HCT116 (cell line): ENCODE measurements around the gene STK38L. TPM values are rescaled to one million over a fixed set of nuclear protein-coding genes. Genes with fewer than 3 reads are reported as not detected.

Experiments used
- ATAC-seq: fragments of 200-7000 bp; cut with Tn5 transposase; 2 replicates; pipeline ENCODE4 v1.9.1; 2020; ENCODE audit warnings: mild to moderate bottlenecking, moderate library complexity
- BruUV-seq: library from RNA; stranded (reverse); fragments of 400-500 nt; replicated peaks from 2 replicates; lab custom pipeline; 2021; lab: Mats Ljungman, UMichigan
- CTCF ChIA-PET: fragments of 300-600 bp; sonication (Branson Sonifier 250); formaldehyde crosslinking; loops from one replicate; lab custom pipeline; 2021; ENCODE audit warnings: antibody characterized with exemption; lab: Charles Lee
- POLR2A ChIA-PET: fragments of 300-600, 350-600 bp; sonication (Branson Sonifier 250); formaldehyde crosslinking; loops from one replicate; lab custom pipeline; 2021; ENCODE audit warnings: antibody characterized with exemption; lab: Charles Lee
- RAD21 ChIA-PET, 2 experiments: fragments of 300-600 bp; sonication (Branson Sonifier 250); formaldehyde crosslinking; loops; one replicate each; lab custom pipeline; 2023; ENCODE audit warnings: low total read pairs in 2 of 2; ENCODE audit not compliant: uncharacterized antibody in 2 of 2, unreplicated experiment in 2 of 2, low non-redundant PET in 1 of 2; lab: Charles Lee
- DNase-seq: peaks from one replicate; pipeline ENCODE4 v3.0.0-alpha.2; 2010; ENCODE audit warnings: low read depth, low spot score
- H2AFZ ChIP-seq: fragments of 200-600 bp; shearing (Covaris generic), sonication (generic); 2 replicates; pipeline ENCODE4 v1.6.1; 2017; ENCODE audit warnings: low read depth, mixed run types, mixed read lengths, antibody characterized with exemption, low read length; ENCODE audit not compliant: poor library complexity, severe bottlenecking
- H3K27ac ChIP-seq: 2 replicates; pipeline ENCODE4 v1.5.1; 2012; ENCODE audit warnings: low read depth, low read length
- H3K27me3 ChIP-seq: fragments of 200-600 bp; sonication (generic); 2 replicates; pipeline ENCODE4 v1.6.1; 2016; ENCODE audit warnings: mixed run types, low read length, mixed read lengths; ENCODE audit not compliant: insufficient read depth
- H3K36me3 ChIP-seq, 2 experiments: fragments of 200-500 bp in 1 of 2; fragments of 200-600 bp in 1 of 2; sonication (Bioruptor generic) in 1 of 2; sonication (generic) in 1 of 2; 2 replicates each; pipeline versions ENCODE4 v1.5.1 to v1.6.1; 2014 to 2016; ENCODE audit warnings: low read length in 2 of 2, inconsistent platforms in 1 of 2, mixed read lengths in 1 of 2, mixed run types in 1 of 2; ENCODE audit not compliant: insufficient read depth in 2 of 2, control insufficient read depth in 1 of 2
- H3K4me1 ChIP-seq, 2 experiments: fragments of 200-600 bp in 1 of 2; sonication (generic) in 1 of 2; 2 replicates each; pipeline versions ENCODE4 v1.5.1 to v1.6.1; 2012 to 2017; ENCODE audit warnings: low read length in 2 of 2, inconsistent platforms in 1 of 2, mild to moderate bottlenecking in 1 of 2, mixed read lengths in 1 of 2, mixed run types in 1 of 2, moderate library complexity in 1 of 2; ENCODE audit not compliant: insufficient read depth in 2 of 2, control insufficient read depth in 1 of 2
- H3K4me2 ChIP-seq: fragments of 200-600 bp; sonication (generic); 2 replicates; pipeline ENCODE4 v1.6.1; 2017; ENCODE audit warnings: mixed run types, low read length, mixed read lengths
- H3K4me3 ChIP-seq, 2 experiments: fragments of 200-600 bp in 1 of 2; sonication (generic) in 1 of 2; replicated peaks in 1 of 2; 2 replicates each; pipeline ENCODE4 v1.5.1; 2011 to 2016; ENCODE audit warnings: low read length in 2 of 2, control low read depth in 1 of 2, low read depth in 1 of 2, mild to moderate bottlenecking in 1 of 2, mixed read lengths in 1 of 2, mixed run types in 1 of 2
- H3K79me2 ChIP-seq: fragments of 200-600 bp; sonication (generic); 2 replicates; pipeline ENCODE4 v1.6.1; 2017; ENCODE audit warnings: mild to moderate bottlenecking, mixed run types, low read length, moderate library complexity, mixed read lengths; ENCODE audit not compliant: insufficient read depth
- H3K9ac ChIP-seq: fragments of 200-600 bp; sonication (generic); 2 replicates; pipeline ENCODE4 v1.6.1; 2016; ENCODE audit warnings: low read length, mixed read lengths
- H3K9me2 ChIP-seq: fragments of 200-600 bp; sonication (generic), shearing (Covaris generic); 2 replicates; pipeline ENCODE4 v1.6.1; 2017; ENCODE audit warnings: mixed run types, mild to moderate bottlenecking, moderate library complexity; ENCODE audit not compliant: insufficient read depth
- H3K9me3 ChIP-seq, 2 experiments: fragments of 200-500 bp in 1 of 2; fragments of 200-600 bp in 1 of 2; sonication (Bioruptor generic) in 1 of 2; sonication (generic) in 1 of 2; 2 replicates each; pipeline ENCODE4 v1.6.1; 2014 to 2017; ENCODE audit warnings: low read length in 2 of 2, mixed read lengths in 2 of 2, inconsistent platforms in 1 of 2, low read depth in 1 of 2, mild to moderate bottlenecking in 1 of 2, mixed run types in 1 of 2, moderate library complexity in 1 of 2; ENCODE audit not compliant: control insufficient read depth in 1 of 2, insufficient read depth in 1 of 2
- H4K20me1 ChIP-seq: fragments of 200-600 bp; sonication (generic), shearing (Covaris generic); 2 replicates; pipeline ENCODE4 v1.6.1; 2017; ENCODE audit warnings: mixed run types, mild to moderate bottlenecking, moderate library complexity; ENCODE audit not compliant: insufficient read depth
- CBX3 ChIP-seq: IDR thresholded peaks from 2 replicates; pipeline ENCODE4 v1.6.1; 2012; ENCODE audit warnings: low read depth
- CEBPB ChIP-seq: IDR thresholded peaks from 2 replicates; pipeline ENCODE4 v1.6.1; 2012; ENCODE audit warnings: low read depth
- ELF1 ChIP-seq: IDR thresholded peaks from 2 replicates; pipeline ENCODE4 v1.6.1; 2012; ENCODE audit warnings: low read depth, borderline replicate concordance
- EZH2 ChIP-seq: fragments of 200-600 bp; sonication (generic); IDR thresholded peaks from 2 replicates; pipeline ENCODE4 v1.6.1; 2017; ENCODE audit warnings: antibody characterized with exemption, mixed run types
- POLR2A ChIP-seq: IDR thresholded peaks from 2 replicates; pipeline ENCODE4 v1.7.0; 2011; ENCODE audit warnings: borderline replicate concordance; ENCODE audit not compliant: insufficient read depth, insufficient read length; ENCODE audit errors: extremely low read depth
- POLR2AphosphoS5 ChIP-seq: IDR thresholded peaks from 2 replicates; pipeline ENCODE4 v1.6.1; 2011; ENCODE audit warnings: mild to moderate bottlenecking, low read depth, low read length, moderate library complexity
- RAD21 ChIP-seq: IDR thresholded peaks from 2 replicates; pipeline ENCODE4 v1.6.1; 2012; ENCODE audit warnings: low read depth, mild to moderate bottlenecking
- SIN3A ChIP-seq: IDR thresholded peaks from 2 replicates; pipeline ENCODE4 v1.6.1; 2012; ENCODE audit warnings: low read depth
- TCF7L2 ChIP-seq: IDR thresholded peaks from 2 replicates; pipeline ENCODE4 v1.7.0; 2011; ENCODE audit warnings: borderline replicate concordance, inconsistent platforms; ENCODE audit not compliant: insufficient read depth, insufficient read length; ENCODE audit errors: extremely low read depth
- ZFX ChIP-seq: fragments of 450-650 bp; IDR thresholded peaks from 2 replicates; pipeline ENCODE4 v1.6.1; 2017
- ZNF274 ChIP-seq: fragments of 200-500 bp; sonication (Bioruptor generic); IDR thresholded peaks from 2 replicates; pipeline ENCODE4 v1.6.1; 2014; ENCODE audit warnings: mild to moderate bottlenecking, low read depth, low read length, inconsistent platforms
- intact Hi-C: fragments of 100-400 bp; cut with micrococcal nuclease; formaldehyde crosslinking; loops from 2 replicates; pipeline ENCODE4 v1.10.0; 2022
- total RNA-seq: library from RNA; stranded (reverse); gene quantifications from one replicate; pipeline ENCODE4 v1.2.1, GENCODE V29; 2021; ENCODE audit not compliant: unreplicated experiment
- TF ChIP-seq, protein P1 (sequence below): IDR thresholded peaks from 2 replicates; pipeline ENCODE4 v1.6.1; 2011; ENCODE audit warnings: mild to moderate bottlenecking, low read length, moderate library complexity; ENCODE audit not compliant: insufficient replicate concordance; ENCODE audit errors: extremely low read depth
- TF ChIP-seq, protein P2 (sequence below), 3 experiments: fragments of 200-600 bp in 1 of 3; sonication (generic) in 1 of 3; IDR thresholded peaks in 2 of 3; conservative IDR thresholded peaks in 1 of 3; 2 replicates each; pipeline ENCODE4 v1.5.1; 2012 to 2017; ENCODE audit warnings: low read depth in 2 of 3, low read length in 2 of 3, antibody characterized with exemption in 1 of 3, borderline replicate concordance in 1 of 3, control low read depth in 1 of 3, mild to moderate bottlenecking in 1 of 3, mixed read lengths in 1 of 3, mixed run types in 1 of 3, moderate library complexity in 1 of 3; ENCODE audit not compliant: insufficient read depth in 1 of 3

Gene STK38L
- total RNA-seq, 1 experiment from 2014 or later: 23.9 TPM

GRCh38 chr12:27289414-27289813 lies 45.3 kb downstream of the STK38L start (continued):
- TF ChIP-seq, protein P1, sequence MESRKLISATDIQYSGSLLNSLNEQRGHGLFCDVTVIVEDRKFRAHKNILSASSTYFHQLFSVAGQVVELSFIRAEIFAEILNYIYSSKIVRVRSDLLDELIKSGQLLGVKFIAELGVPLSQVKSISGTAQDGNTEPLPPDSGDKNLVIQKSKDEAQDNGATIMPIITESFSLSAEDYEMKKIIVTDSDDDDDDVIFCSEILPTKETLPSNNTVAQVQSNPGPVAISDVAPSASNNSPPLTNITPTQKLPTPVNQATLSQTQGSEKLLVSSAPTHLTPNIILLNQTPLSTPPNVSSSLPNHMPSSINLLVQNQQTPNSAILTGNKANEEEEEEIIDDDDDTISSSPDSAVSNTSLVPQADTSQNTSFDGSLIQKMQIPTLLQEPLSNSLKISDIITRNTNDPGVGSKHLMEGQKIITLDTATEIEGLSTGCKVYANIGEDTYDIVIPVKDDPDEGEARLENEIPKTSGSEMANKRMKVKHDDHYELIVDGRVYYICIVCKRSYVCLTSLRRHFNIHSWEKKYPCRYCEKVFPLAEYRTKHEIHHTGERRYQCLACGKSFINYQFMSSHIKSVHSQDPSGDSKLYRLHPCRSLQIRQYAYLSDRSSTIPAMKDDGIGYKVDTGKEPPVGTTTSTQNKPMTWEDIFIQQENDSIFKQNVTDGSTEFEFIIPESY: no peak
- TF ChIP-seq, protein P2, sequence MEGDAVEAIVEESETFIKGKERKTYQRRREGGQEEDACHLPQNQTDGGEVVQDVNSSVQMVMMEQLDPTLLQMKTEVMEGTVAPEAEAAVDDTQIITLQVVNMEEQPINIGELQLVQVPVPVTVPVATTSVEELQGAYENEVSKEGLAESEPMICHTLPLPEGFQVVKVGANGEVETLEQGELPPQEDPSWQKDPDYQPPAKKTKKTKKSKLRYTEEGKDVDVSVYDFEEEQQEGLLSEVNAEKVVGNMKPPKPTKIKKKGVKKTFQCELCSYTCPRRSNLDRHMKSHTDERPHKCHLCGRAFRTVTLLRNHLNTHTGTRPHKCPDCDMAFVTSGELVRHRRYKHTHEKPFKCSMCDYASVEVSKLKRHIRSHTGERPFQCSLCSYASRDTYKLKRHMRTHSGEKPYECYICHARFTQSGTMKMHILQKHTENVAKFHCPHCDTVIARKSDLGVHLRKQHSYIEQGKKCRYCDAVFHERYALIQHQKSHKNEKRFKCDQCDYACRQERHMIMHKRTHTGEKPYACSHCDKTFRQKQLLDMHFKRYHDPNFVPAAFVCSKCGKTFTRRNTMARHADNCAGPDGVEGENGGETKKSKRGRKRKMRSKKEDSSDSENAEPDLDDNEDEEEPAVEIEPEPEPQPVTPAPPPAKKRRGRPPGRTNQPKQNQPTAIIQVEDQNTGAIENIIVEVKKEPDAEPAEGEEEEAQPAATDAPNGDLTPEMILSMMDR (IDR thresholded peaks at IDR 0.05 in 2 of 3, conservative IDR thresholded peaks at IDR 0.05 in 1 of 3; ENCODE audit: borderline replicate concordance in 1 of 3, insufficient read depth in 1 of 3, low read depth in 2 of 3, low read length in 2 of 3): no peak

DNA sequence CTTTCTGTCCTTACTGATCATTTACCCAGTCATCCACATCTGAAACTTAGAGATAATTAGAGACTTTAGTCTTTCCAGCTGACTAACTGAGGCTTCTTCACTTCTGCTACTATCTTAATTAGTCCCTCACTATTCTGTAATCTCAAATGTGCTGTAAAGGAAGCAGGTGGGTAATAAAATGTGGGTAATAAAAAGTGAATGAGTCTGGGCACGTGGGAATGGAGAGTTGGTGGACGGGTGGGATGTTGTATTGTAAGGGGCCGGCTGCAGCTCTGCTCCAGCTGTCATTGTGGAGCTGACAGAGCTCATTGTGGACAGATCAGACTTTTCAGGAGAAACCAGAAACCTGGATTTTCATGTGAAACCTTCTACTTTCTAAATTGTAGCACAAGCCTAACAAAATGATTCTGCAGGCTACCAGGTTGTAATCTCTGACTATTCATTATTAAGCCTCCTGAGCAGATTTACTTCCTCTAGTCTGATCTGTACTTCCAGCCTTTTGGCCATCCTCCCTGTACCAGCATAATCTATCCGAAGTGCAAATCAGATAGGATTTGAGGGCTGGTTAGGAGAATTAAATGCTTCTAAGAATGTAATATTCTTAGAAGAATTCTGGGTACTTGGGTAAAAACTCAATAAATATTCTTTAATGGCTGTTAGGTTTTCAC lies 46.5 kb downstream of the STK38L start:
- intact Hi-C loops: no loop called here
- ATAC-seq: no peak
- Histone ChIP-seq H3K4me3 (no peak overlapping the region), H2AFZ (no peak overlapping the region), H3K27me3 (no peaks in the 10 kb centered on the region), H3K79me2 (no peaks in the 10 kb centered on the region), H4K20me1 (no peaks in the 10 kb centered on the region), H3K4me1 (no peaks in the 10 kb centered on the region), H3K9me3 (no peaks in the 10 kb centered on the region), H3K36me3 (no peaks in the 10 kb centered on the region), H3K4me2 (no peak overlapping the region), H3K27ac (no peak overlapping the region), H3K9me2 (no peaks in the 10 kb centered on the region), H3K9ac (no peak overlapping the region)
- TF ChIP-seq ZFX (no peak), ELF1 (no peak), EZH2 (no peak), TCF7L2 (no peak), POLR2A (no peak), CBX3 (no peak), CEBPB (no peak), ZNF274 (no peak), SIN3A (no peak), POLR2AphosphoS5 (no peak), RAD21 (no peak)
- TF ChIP-seq, protein P1: no peak
- ChIA-PET CTCF (no interaction called here), POLR2A (interaction anchor here (0.5 kb wide), 1 partner anchor 139 kb away, joined by 3 read pairs; no protein-coding TSS in a partner anchor), RAD21 (no interaction called here)
- no TSS peak for BruUV-seq
- no peak for DNase-seq
